Measurements from ENCODE around the gene SORCS2.

- no peak for TF ChIP-seq RAD21 (conservative IDR thresholded peaks at IDR 0.05)
- no peak for TF ChIP-seq CTCF (IDR thresholded peaks at IDR 0.05; ENCODE audit: poor library complexity, severe bottlenecking)
- TF ChIP-seq POLR2AphosphoS5 (IDR thresholded peaks at IDR 0.05) = no peak
- TF ChIP-seq TAF1 (IDR thresholded peaks at IDR 0.05; ENCODE audit: low read depth) = no peak
These were observed 63.1 kb downstream of the SORCS2 start for GRCh38 chr4:7255488-7255881.

Data from neural cell (in vitro differentiated cells).